GM18499 (cell line): ENCODE data around the gene DCAF4.
"Not testable (repeated sequence)": the region's sequence is repeated elsewhere in the genome, so short reads cannot be mapped to it uniquely, and the experiment has no call there.

Source experiments
- ATAC-seq: cut with Tn5 transposase; IDR thresholded peaks from one replicate; pipeline ENCODE4 v1.9.1; 2021; ENCODE audit warnings: moderate number of reproducible peaks; ENCODE audit not compliant: insufficient read depth, unreplicated experiment

Gene DCAF4

GRCh38 chr14:72965249-72965648 lies 39.0 kb downstream of the DCAF4 start:
- ATAC-seq, result no peak

GRCh38 chr14:72966038-72966437 lies 39.8 kb downstream of the DCAF4 start:
- no peak for ATAC-seq

- ATAC-seq, result no peak
These were observed 42.1 kb downstream of the DCAF4 start for GRCh38 chr14:72968316-72968715.

- ATAC-seq, result no peak
These were observed 43.9 kb downstream of the DCAF4 start for GRCh38 chr14:72970058-72970630.

GRCh38 chr14:72970824-72971434 lies 44.7 kb downstream of the DCAF4 start:
- ATAC-seq, result no peak

- ATAC-seq, result no peak
These were observed 48.4 kb downstream of the DCAF4 start for GRCh38 chr14:72974661-72975060.

GRCh38 chr14:72975770-72976169 lies 49.5 kb downstream of the DCAF4 start:
- ATAC-seq, result no peak

- no peak for ATAC-seq
These were observed 52.6 kb downstream of the DCAF4 start for GRCh38 chr14:72978856-72979255.

- ATAC-seq, result no peak
These were observed 54.6 kb downstream of the DCAF4 start for GRCh38 chr14:72980863-72981262.

- no peak for ATAC-seq
These were observed 56.0 kb downstream of the DCAF4 start for GRCh38 chr14:72982146-72982708.

GRCh38 chr14:72986214-72986613 lies 60.0 kb downstream of the DCAF4 start:
- ATAC-seq, result no peak

GRCh38 chr14:72986857-72987256 lies 60.6 kb downstream of the DCAF4 start:
- no peak for ATAC-seq

GRCh38 chr14:72990171-72990570 lies 63.9 kb downstream of the DCAF4 start:
- no peak for ATAC-seq

GRCh38 chr14:72996916-72997315 lies 70.7 kb downstream of the DCAF4 start:
- ATAC-seq, result no peak

- no peak for ATAC-seq
These were observed 72.1 kb downstream of the DCAF4 start for GRCh38 chr14:72998252-72998903.

GRCh38 chr14:72999316-72999715 lies 73.1 kb downstream of the DCAF4 start:
- ATAC-seq, result no peak

GRCh38 chr14:73000073-73000472 lies 73.8 kb downstream of the DCAF4 start:
- ATAC-seq, result no peak

- no peak for ATAC-seq
These were observed 77.4 kb downstream of the DCAF4 start for GRCh38 chr14:73003681-73004080.

- not testable (repeated sequence) for ATAC-seq
These were observed 78.4 kb downstream of the DCAF4 start for GRCh38 chr14:73004641-73005040.

- ATAC-seq, result no peak
These were observed 81.6 kb downstream of the DCAF4 start for GRCh38 chr14:73007835-73008234.

- ATAC-seq, result no peak
These were observed 82.2 kb downstream of the DCAF4 start for GRCh38 chr14:73008501-73008900.
